ENCODE results near the gene SEMA6D. TPM values are rescaled to one million over a fixed set of nuclear protein-coding genes. Genes with fewer than 3 reads are reported as not detected.

Gene SEMA6D
- total RNA-seq, 1 experiment from 2014 or later, result 0.65 TPM

DNA sequence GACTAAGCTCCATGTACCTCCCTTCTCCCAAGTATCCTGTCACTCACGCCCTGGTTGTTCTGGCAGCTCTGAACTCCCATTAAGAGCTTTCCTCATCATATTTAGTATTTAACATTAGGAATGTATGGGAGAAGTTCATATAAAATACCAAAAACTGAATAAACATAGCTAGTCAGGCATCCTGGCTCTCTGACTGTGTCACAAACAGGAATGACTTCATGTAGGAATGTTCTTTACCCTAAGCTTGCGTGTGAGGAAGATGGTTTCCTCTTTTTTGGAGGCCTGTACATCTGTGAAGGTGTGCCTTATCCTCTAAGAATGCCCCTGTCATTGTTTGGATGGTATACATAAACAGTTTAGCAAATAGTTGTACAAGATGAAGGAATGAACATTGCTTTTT, 38.6 kb downstream of the SEMA6D start:
- CTCF ChIA-PET, result interaction anchor here (0.9 to 1.1 kb wide), 3 partner anchors 38 to 284 kb away, joined by 3 to 7 read pairs (median 6); no protein-coding TSS in a partner anchor
- Mint-ChIP-seq H3K4me3 (ENCODE audit: unreplicated experiment) (no peak overlapping the region), H3K36me3 (ENCODE audit: insufficient read depth, unreplicated experiment) (peaks cover 12% of the 10 kb centered on the region), H3K4me1 (ENCODE audit: insufficient read depth, unreplicated experiment) (peaks cover 5% of the 10 kb centered on the region), H3K27ac (ENCODE audit: low read depth, unreplicated experiment) (no peak overlapping the region), H3K27me3 (ENCODE audit: insufficient read depth, unreplicated experiment) (no peaks in the 10 kb centered on the region), H3K9me3 (ENCODE audit: unreplicated experiment) (peaks cover 35% of the 10 kb centered on the region)
- POLR2A ChIA-PET, result interaction anchor here (0.6 to 1.3 kb wide), 4 partner anchors 36 to 105 kb away, joined by 3 read pairs; no protein-coding TSS in a partner anchor
- BruUV-seq (replicated peaks), result no TSS peak
- TF ChIP-seq, protein P1, sequence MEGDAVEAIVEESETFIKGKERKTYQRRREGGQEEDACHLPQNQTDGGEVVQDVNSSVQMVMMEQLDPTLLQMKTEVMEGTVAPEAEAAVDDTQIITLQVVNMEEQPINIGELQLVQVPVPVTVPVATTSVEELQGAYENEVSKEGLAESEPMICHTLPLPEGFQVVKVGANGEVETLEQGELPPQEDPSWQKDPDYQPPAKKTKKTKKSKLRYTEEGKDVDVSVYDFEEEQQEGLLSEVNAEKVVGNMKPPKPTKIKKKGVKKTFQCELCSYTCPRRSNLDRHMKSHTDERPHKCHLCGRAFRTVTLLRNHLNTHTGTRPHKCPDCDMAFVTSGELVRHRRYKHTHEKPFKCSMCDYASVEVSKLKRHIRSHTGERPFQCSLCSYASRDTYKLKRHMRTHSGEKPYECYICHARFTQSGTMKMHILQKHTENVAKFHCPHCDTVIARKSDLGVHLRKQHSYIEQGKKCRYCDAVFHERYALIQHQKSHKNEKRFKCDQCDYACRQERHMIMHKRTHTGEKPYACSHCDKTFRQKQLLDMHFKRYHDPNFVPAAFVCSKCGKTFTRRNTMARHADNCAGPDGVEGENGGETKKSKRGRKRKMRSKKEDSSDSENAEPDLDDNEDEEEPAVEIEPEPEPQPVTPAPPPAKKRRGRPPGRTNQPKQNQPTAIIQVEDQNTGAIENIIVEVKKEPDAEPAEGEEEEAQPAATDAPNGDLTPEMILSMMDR (IDR thresholded peaks at IDR 0.05; ENCODE audit: unreplicated experiment), result no peak
- intact Hi-C loops (cut with micrococcal nuclease), result loop anchor here (10.0 kb wide), 1 partner anchor 69 kb away; no protein-coding TSS in a partner anchor
- DNase-seq (ENCODE audit: unreplicated experiment), result no peak

- DNase-seq (ENCODE audit: unreplicated experiment), result peak; percentile 57
- intact Hi-C loops (cut with micrococcal nuclease), result loop anchor here (10.0 kb wide), 1 partner anchor 68 kb away; no protein-coding TSS in a partner anchor
- no TSS peak for BruUV-seq (replicated peaks)
- Mint-ChIP-seq H3K27ac (ENCODE audit: low read depth, unreplicated experiment) (no peak overlapping the region), H3K4me3 (ENCODE audit: unreplicated experiment) (no peak overlapping the region), H3K9me3 (ENCODE audit: unreplicated experiment) (peaks cover 30% of the 10 kb centered on the region), H3K27me3 (ENCODE audit: insufficient read depth, unreplicated experiment) (no peaks in the 10 kb centered on the region), H3K36me3 (ENCODE audit: insufficient read depth, unreplicated experiment) (peaks cover 11% of the 10 kb centered on the region), H3K4me1 (ENCODE audit: insufficient read depth, unreplicated experiment) (peaks cover 5% of the 10 kb centered on the region)
- TF ChIP-seq, protein P1 (IDR thresholded peaks at IDR 0.05; ENCODE audit: unreplicated experiment), result no peak
- POLR2A ChIA-PET, result interaction anchor here (0.7 to 1.3 kb wide), 6 partner anchors 9 to 165 kb away, joined by 3 to 6 read pairs (median 3); no protein-coding TSS in a partner anchor
- CTCF ChIA-PET, result interaction anchor here (0.6 to 0.7 kb wide), 3 partner anchors 27 to 348 kb away, joined by 3 to 4 read pairs (median 3); no protein-coding TSS in a partner anchor
Observed at GRCh38 chr15:47756872-47757271, 39.6 kb downstream of the SEMA6D start.

- Mint-ChIP-seq H3K27me3 (ENCODE audit: insufficient read depth, unreplicated experiment) (no peaks in the 10 kb centered on the region), H3K4me3 (ENCODE audit: unreplicated experiment) (no peak overlapping the region), H3K4me1 (ENCODE audit: insufficient read depth, unreplicated experiment) (peaks cover 5% of the 10 kb centered on the region), H3K36me3 (ENCODE audit: insufficient read depth, unreplicated experiment) (peaks cover 7% of the 10 kb centered on the region), H3K27ac (ENCODE audit: low read depth, unreplicated experiment) (no peak overlapping the region), H3K9me3 (ENCODE audit: unreplicated experiment) (peaks cover 26% of the 10 kb centered on the region)
- DNase-seq (ENCODE audit: unreplicated experiment), result no peak
- TF ChIP-seq, protein P1 (IDR thresholded peaks at IDR 0.05; ENCODE audit: unreplicated experiment), result no peak
- POLR2A ChIA-PET, result interaction anchor here (0.7 to 1.3 kb wide), 3 partner anchors 8 to 63 kb away, joined by 3 to 6 read pairs (median 3); no protein-coding TSS in a partner anchor
- no TSS peak for BruUV-seq (replicated peaks)
- intact Hi-C loops (cut with micrococcal nuclease), result loop anchor here (10.0 kb wide), 1 partner anchor 67 kb away; no protein-coding TSS in a partner anchor
- CTCF ChIA-PET, result interaction anchor here (0.6 to 0.7 kb wide), 3 partner anchors 27 to 348 kb away, joined by 3 to 4 read pairs (median 3); no protein-coding TSS in a partner anchor
Observed at GRCh38 chr15:47757331-47757730, 40.0 kb downstream of the SEMA6D start.

GRCh38 chr15:47762621-47763020, 45.3 kb downstream of the SEMA6D start:
- CTCF ChIA-PET, result no interaction called here
- no peaks in the 10 kb centered on the region for H3K9me3 Mint-ChIP-seq (ENCODE audit: unreplicated experiment)
- intact Hi-C loops (cut with micrococcal nuclease), result no loop called here
- H3K27ac Mint-ChIP-seq (ENCODE audit: low read depth, unreplicated experiment), result no peak overlapping the region
- TF ChIP-seq, protein P1 (IDR thresholded peaks at IDR 0.05; ENCODE audit: unreplicated experiment), result no peak
- no peaks in the 10 kb centered on the region for H3K4me1 Mint-ChIP-seq (ENCODE audit: insufficient read depth, unreplicated experiment)
- no peaks in the 10 kb centered on the region for H3K27me3 Mint-ChIP-seq (ENCODE audit: insufficient read depth, unreplicated experiment)
- peaks cover 13% of the 10 kb centered on the region for H3K36me3 Mint-ChIP-seq (ENCODE audit: insufficient read depth, unreplicated experiment)
- no TSS peak for BruUV-seq (replicated peaks)
- POLR2A ChIA-PET, result interaction anchor here (0.7 kb wide), 2 partner anchors 43 to 57 kb away, joined by 3 to 4 read pairs; no protein-coding TSS in a partner anchor
- no peak for DNase-seq (ENCODE audit: unreplicated experiment)
- H3K4me3 Mint-ChIP-seq (ENCODE audit: unreplicated experiment), result no peak overlapping the region
